Measurements from ENCODE around the gene ZNF454.

GRCh38 chr5:178965465-178966055, 24.6 kb downstream of the ZNF454 start:
- TF ChIP-seq CTCF (conservative IDR thresholded peaks at IDR 0.05; ENCODE audit: low read length) (no peak), EZH2phosphoT487 (IDR thresholded peaks at IDR 0.05; ENCODE audit: borderline replicate concordance) (no peak)

Measured in Loucy (cell line).